MCF 10A (cell line): ENCODE results near the gene CCND3. TPM values are rescaled to one million over a fixed set of nuclear protein-coding genes. Genes with fewer than 3 reads are reported as not detected.

Experiments used
- BruUV-seq: library from RNA; stranded (reverse); fragments of 400-500 nt; replicated peaks from 2 replicates; lab custom pipeline; 2021; lab: Mats Ljungman, UMichigan
- CTCF ChIA-PET: fragments of 300-600 bp; sonication (Branson Sonifier 250); formaldehyde crosslinking; extraction: SDS; loops from one replicate; lab custom pipeline; 2021; ENCODE audit warnings: antibody characterized with exemption, inconsistent platforms; lab: Yijun Ruan, JAX
- POLR2A ChIA-PET: fragments of 300-600, 350-650 bp; sonication (Branson Sonifier 250); formaldehyde crosslinking; extraction: SDS; loops from one replicate; lab custom pipeline; 2020; ENCODE audit warnings: antibody characterized with exemption, inconsistent platforms; lab: Yijun Ruan, JAX
- DNase-seq: peaks from one replicate; pipeline ENCODE4 v3.0.0-alpha.2; 2018; ENCODE audit not compliant: unreplicated experiment
- H3K27ac Mint-ChIP-seq: one replicate; pipeline ENCODE4 v1.8.0; 2022; ENCODE audit warnings: mild to moderate bottlenecking, low read depth, mixed read lengths; ENCODE audit not compliant: unreplicated experiment
- H3K27me3 Mint-ChIP-seq: one replicate; pipeline ENCODE4 v1.8.0; 2022; ENCODE audit warnings: mixed read lengths; ENCODE audit not compliant: insufficient read depth, unreplicated experiment
- H3K36me3 Mint-ChIP-seq: one replicate; pipeline ENCODE4 v1.8.0; 2022; ENCODE audit warnings: mild to moderate bottlenecking, moderate library complexity, mixed read lengths; ENCODE audit not compliant: insufficient read depth, unreplicated experiment
- H3K4me1 Mint-ChIP-seq: one replicate; pipeline ENCODE4 v1.8.0; 2022; ENCODE audit warnings: mixed read lengths; ENCODE audit not compliant: insufficient read depth, unreplicated experiment
- H3K4me3 Mint-ChIP-seq: one replicate; pipeline ENCODE4 v1.8.0; 2022; ENCODE audit warnings: mild to moderate bottlenecking, moderate library complexity, mixed read lengths; ENCODE audit not compliant: unreplicated experiment
- H3K9me3 Mint-ChIP-seq: one replicate; pipeline ENCODE4 v1.8.0; 2022; ENCODE audit warnings: mixed read lengths; ENCODE audit not compliant: unreplicated experiment
- intact Hi-C: fragments of 100-400 bp; cut with micrococcal nuclease; formaldehyde crosslinking; loops from 2 replicates; pipeline ENCODE4 v1.14.1; 2022
- total RNA-seq: library from RNA; stranded (reverse); gene quantifications from 2 replicates; pipeline ENCODE4 v1.2.3, GENCODE V29; 2022
- TF ChIP-seq, protein P1 (sequence below): fragments of 200-600 bp; IDR thresholded peaks from one replicate; pipeline ENCODE4 v1.8.0; 2022; ENCODE audit warnings: antibody characterized with exemption, mild to moderate bottlenecking; ENCODE audit not compliant: unreplicated experiment

The CCND3 gene
- total RNA-seq, 1 experiment from 2014 or later, result 75.8 TPM

DNA sequence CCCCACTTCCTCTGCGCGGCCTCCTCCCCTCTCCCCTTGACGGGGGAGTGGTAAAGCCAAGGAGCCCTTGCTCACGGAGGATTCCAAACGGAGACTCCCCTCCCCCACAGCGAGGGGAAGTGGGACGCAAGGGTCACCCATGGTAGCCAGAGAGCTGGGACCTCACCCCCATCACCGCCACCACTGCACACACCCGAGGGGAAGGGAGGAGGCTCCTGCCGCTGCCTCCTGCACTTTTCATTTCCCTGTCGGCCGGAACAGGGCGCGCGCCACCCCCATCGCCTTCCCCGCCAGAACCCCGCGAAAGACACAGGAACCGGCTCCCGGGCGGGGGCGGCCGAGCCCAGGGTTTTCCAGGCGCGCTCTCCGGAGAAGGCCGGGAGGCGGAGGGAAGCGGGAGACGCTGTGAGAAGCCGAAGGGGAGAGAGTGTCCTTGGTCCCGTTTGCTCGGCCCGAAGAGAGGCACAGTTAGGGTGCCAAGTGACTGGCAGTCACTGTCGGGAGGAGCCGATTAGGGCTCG is 789 bp downstream of the CCND3 start:
- peak; percentile 31 for DNase-seq
- peaks cover 53% of the 10 kb centered on the region for H3K36me3 Mint-ChIP-seq
- H3K4me3 Mint-ChIP-seq, result peak overlapping the region; percentile 85
- intact Hi-C loops, result loop anchor here (1.0 kb wide), 1 partner anchor 103 kb away; no protein-coding TSS in a partner anchor
- BruUV-seq, result no TSS peak
- H3K9me3 Mint-ChIP-seq, result no peaks in the 10 kb centered on the region
- ChIA-PET POLR2A (interaction anchor here (0.7 to 14.4 kb wide), 13 partner anchors 10 to 750 kb away, joined by 3 to 157 read pairs (median 4); partner anchors contain the start of genes BYSL, MED20, TAF8 and TOMM6), CTCF (interaction anchor here (0.6 to 10.1 kb wide), 9 partner anchors 18 to 156 kb away, joined by 3 to 117 read pairs (median 8); partner anchors contain the start of genes BYSL, MED20 and TAF8)
- H3K27me3 Mint-ChIP-seq, result no peaks in the 10 kb centered on the region
- H3K4me1 Mint-ChIP-seq, result peaks cover 31% of the 10 kb centered on the region
- H3K27ac Mint-ChIP-seq, result peak overlapping the region; percentile 59
- TF ChIP-seq, protein P1, sequence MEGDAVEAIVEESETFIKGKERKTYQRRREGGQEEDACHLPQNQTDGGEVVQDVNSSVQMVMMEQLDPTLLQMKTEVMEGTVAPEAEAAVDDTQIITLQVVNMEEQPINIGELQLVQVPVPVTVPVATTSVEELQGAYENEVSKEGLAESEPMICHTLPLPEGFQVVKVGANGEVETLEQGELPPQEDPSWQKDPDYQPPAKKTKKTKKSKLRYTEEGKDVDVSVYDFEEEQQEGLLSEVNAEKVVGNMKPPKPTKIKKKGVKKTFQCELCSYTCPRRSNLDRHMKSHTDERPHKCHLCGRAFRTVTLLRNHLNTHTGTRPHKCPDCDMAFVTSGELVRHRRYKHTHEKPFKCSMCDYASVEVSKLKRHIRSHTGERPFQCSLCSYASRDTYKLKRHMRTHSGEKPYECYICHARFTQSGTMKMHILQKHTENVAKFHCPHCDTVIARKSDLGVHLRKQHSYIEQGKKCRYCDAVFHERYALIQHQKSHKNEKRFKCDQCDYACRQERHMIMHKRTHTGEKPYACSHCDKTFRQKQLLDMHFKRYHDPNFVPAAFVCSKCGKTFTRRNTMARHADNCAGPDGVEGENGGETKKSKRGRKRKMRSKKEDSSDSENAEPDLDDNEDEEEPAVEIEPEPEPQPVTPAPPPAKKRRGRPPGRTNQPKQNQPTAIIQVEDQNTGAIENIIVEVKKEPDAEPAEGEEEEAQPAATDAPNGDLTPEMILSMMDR, result no peak

DNA sequence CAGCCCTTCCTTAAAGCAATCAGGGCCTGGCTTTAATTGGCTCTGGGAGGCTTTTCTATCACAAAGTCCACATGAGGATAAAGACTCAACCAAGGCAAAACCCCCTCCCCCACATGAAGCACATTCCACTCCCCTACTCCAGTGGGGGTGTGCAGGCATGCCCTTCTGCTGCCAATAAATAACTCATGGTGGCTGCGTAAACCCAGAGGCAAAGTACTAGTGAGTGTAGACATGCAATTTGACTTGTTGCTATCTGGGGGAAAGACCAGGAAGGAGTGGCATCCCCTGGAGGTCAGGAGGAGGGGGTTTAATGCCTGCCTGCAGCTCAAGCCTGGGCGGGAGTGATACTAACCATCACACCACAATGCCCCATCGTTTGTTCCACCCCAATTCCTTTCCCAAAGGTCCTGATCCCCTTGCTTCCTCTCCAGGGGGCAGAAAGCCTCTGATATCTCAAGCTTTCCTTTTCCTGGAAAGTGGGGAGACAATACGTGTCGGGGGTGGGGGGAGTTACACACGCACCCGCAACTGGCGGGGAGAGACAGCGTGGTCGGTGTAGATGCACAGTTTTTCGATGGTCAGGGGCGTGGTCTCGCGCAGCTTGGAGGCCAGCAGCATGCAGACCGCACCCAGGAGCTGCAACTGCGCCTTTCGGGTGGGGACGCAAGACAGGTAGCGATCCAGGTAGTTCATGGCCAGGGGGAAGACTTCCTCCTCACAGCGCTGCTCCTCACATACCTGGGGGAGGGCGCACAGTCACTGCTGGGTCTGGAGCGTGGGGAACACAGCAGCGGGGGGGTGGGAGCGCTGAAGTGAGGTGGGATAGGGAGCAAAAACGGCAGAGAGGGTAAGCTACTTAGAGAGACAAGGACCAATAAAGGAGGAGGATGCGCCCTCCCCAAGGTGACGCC is 1.5 kb downstream of the CCND3 start:
- POLR2A ChIA-PET, result interaction anchor here (0.7 to 14.4 kb wide), 12 partner anchors 9 to 808 kb away, joined by 3 to 157 read pairs (median 5); partner anchors contain the start of genes BYSL, MED20, TAF8 and USP49
- peaks cover 57% of the 10 kb centered on the region for H3K36me3 Mint-ChIP-seq
- intact Hi-C loops, result loop anchor here (1.0 to 5.0 kb wide), 2 partner anchors 104 to 153 kb away; partner anchors contain the start of gene TOMM6
- H3K27ac Mint-ChIP-seq, result peak overlapping the region; percentile 87
- peak; percentile 42 for DNase-seq
- no peaks in the 10 kb centered on the region for H3K27me3 Mint-ChIP-seq
- CTCF ChIA-PET, result interaction anchor here (0.9 to 10.1 kb wide), 10 partner anchors 8 to 151 kb away, joined by 3 to 117 read pairs (median 4); partner anchors contain the start of genes BYSL, MED20 and TAF8
- H3K9me3 Mint-ChIP-seq, result no peaks in the 10 kb centered on the region
- peaks cover 31% of the 10 kb centered on the region for H3K4me1 Mint-ChIP-seq
- H3K4me3 Mint-ChIP-seq, result peak overlapping the region; percentile 85
- no TSS peak for BruUV-seq
- TF ChIP-seq, protein P1, result no peak

DNA sequence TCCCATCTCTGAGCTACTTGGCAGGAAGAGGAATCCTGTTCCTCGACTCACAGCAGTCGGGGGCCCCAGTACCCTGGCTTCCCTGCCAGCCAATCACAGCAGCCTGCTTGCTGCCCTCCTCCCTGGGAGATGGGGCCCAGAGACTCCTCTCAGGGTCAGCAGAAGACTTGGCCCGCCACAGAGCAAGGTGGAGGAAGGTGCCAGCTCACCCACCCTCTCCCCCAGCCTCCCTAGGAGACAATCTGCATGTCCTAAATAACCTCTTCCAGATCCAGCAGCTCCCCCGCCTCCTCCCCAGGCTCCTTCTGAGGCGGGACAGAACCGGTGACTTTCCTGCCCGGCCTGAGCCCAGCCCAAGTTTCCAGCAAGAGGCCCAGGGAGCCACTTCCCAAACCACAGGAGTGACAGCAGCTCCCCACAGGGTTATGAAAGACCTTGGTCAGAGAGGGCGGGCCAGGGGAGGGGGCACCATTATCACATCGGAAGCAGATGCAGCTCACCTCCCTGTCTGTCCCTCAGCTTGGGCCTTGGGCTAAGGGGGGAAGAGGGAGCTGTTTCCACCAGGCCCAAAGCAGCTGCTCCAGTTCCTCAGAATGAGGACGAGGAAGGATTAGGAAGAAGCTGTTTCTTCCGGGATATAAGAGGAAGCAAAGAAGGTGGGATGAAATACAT is 2.3 kb downstream of the CCND3 start:
- H3K4me1 Mint-ChIP-seq, result peaks cover 31% of the 10 kb centered on the region
- H3K9me3 Mint-ChIP-seq, result no peaks in the 10 kb centered on the region
- intact Hi-C loops, result loop anchor here (5.0 kb wide), 1 partner anchor 152 kb away; the partner anchor contains the start of gene TOMM6
- peak; percentile 65 for DNase-seq
- TF ChIP-seq, protein P1, result no peak
- H3K27ac Mint-ChIP-seq, result peak overlapping the region; percentile 87
- no peaks in the 10 kb centered on the region for H3K27me3 Mint-ChIP-seq
- no TSS peak for BruUV-seq
- CTCF ChIA-PET, result interaction anchor here (0.8 to 10.1 kb wide), 13 partner anchors 9 to 151 kb away, joined by 3 to 117 read pairs (median 3); partner anchors contain the start of genes BYSL, MED20 and TAF8
- peaks cover 65% of the 10 kb centered on the region for H3K36me3 Mint-ChIP-seq
- peak overlapping the region; percentile 85 for H3K4me3 Mint-ChIP-seq
- POLR2A ChIA-PET, result interaction anchor here (1.0 to 14.4 kb wide), 8 partner anchors 9 to 158 kb away, joined by 3 to 157 read pairs (median 9); partner anchors contain the start of genes BYSL, MED20 and TAF8
